Measurements from ENCODE around the gene NPVF.

DNA sequence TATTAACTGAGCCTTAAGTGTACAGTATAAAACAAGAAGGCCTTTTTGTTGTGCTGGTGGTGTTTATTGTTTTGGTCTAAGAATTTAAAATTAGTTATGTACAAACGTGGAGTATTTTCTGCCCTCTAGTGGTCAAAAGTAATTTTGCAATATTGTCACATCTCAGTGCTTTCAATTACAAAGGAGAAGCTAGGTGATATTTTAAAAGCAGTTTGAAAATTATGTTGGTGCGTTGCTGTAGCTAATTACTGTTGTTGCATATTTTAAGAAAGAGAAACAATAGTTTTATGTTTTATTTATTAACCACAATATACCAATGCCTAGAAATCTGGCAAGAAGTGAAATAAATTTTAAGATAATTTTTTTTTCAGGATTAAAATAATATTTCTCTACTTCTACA is 11.4 kb downstream of the NPVF start:
- TF ChIP-seq, protein P1, sequence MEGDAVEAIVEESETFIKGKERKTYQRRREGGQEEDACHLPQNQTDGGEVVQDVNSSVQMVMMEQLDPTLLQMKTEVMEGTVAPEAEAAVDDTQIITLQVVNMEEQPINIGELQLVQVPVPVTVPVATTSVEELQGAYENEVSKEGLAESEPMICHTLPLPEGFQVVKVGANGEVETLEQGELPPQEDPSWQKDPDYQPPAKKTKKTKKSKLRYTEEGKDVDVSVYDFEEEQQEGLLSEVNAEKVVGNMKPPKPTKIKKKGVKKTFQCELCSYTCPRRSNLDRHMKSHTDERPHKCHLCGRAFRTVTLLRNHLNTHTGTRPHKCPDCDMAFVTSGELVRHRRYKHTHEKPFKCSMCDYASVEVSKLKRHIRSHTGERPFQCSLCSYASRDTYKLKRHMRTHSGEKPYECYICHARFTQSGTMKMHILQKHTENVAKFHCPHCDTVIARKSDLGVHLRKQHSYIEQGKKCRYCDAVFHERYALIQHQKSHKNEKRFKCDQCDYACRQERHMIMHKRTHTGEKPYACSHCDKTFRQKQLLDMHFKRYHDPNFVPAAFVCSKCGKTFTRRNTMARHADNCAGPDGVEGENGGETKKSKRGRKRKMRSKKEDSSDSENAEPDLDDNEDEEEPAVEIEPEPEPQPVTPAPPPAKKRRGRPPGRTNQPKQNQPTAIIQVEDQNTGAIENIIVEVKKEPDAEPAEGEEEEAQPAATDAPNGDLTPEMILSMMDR (IDR thresholded peaks at IDR 0.05) = peak; percentile 98
- TF ChIP-seq ZFX (IDR thresholded peaks at IDR 0.05; ENCODE audit: borderline replicate concordance) = no peak
